ENCODE results near the gene NRXN3. TPM values are rescaled to one million over a fixed set of nuclear protein-coding genes. Genes with fewer than 3 reads are reported as not detected.

NRXN3 gene
- total RNA-seq, 2 donors from 2014 or later: 1.2 to 7.8 TPM

DNA sequence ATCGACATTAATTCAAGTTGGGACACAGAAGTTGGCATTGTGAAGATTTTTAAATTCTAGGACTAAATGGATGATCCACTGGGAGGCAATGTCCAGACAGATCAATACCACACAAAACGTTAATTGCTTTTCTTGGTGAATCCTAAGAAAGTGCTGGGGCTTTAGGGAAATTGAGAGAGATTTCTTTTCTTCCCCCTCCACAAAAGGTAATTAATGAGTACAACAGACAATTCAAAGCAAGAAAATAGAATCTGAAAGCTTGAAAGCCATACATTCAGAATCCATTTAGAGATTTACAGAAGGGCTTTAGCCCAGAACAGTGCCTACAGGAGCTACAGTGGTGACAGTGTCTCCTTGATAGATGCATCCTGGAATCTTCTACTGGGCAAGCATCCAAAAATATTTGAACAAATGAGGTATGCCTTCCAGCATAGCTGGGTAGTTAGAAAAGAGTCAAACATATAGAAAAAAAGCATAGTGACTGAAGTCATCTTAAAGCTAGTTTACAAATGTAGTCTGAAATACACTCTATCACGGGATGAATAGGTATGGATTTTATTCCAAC, 1323.0 kb downstream of the NRXN3 start:
- Histone ChIP-seq H3K27ac (no peak overlapping the region), H3K9me3 (no peaks in the 10 kb centered on the region), H3K27me3 (no peaks in the 10 kb centered on the region), H3K4me1 (no peaks in the 10 kb centered on the region), H3K36me3 (no peaks in the 10 kb centered on the region), H3K9ac (ENCODE audit: low read depth in 2 of 2, low read length in 2 of 2) (no peak overlapping the region), H3K4me3 (no peak overlapping the region)
- TF ChIP-seq, protein P1, sequence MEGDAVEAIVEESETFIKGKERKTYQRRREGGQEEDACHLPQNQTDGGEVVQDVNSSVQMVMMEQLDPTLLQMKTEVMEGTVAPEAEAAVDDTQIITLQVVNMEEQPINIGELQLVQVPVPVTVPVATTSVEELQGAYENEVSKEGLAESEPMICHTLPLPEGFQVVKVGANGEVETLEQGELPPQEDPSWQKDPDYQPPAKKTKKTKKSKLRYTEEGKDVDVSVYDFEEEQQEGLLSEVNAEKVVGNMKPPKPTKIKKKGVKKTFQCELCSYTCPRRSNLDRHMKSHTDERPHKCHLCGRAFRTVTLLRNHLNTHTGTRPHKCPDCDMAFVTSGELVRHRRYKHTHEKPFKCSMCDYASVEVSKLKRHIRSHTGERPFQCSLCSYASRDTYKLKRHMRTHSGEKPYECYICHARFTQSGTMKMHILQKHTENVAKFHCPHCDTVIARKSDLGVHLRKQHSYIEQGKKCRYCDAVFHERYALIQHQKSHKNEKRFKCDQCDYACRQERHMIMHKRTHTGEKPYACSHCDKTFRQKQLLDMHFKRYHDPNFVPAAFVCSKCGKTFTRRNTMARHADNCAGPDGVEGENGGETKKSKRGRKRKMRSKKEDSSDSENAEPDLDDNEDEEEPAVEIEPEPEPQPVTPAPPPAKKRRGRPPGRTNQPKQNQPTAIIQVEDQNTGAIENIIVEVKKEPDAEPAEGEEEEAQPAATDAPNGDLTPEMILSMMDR (IDR thresholded peaks at IDR 0.05): no peak
- intact Hi-C loops (cut with DNase I): no loop called here
- no peak for DNase-seq

DNA sequence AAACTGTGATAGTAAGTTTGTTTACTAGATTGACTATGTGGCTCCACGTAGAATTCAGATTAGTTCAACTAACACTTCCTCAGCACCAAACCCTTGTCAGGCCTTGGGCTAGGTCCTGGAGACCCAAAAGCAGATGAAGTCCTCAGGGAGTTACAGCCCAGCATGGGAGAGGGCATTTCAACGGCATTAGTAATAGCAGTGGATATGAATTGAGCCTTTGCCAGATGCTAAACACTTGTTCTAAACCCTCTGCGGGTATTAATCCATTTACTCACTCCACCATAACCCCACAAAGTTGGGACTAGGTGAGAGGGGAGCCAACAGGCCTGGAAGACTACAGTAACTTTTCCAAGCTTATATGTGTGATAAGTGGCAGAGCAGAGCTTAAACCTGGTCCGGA, 1326.5 kb downstream of the NRXN3 start:
- TF ChIP-seq, protein P1 (IDR thresholded peaks at IDR 0.05): no peak
- Histone ChIP-seq H3K9me3 (no peaks in the 10 kb centered on the region), H3K4me3 (no peak overlapping the region), H3K27me3 (no peaks in the 10 kb centered on the region), H3K4me1 (no peaks in the 10 kb centered on the region), H3K36me3 (no peaks in the 10 kb centered on the region), H3K9ac (ENCODE audit: low read depth in 2 of 2, low read length in 2 of 2) (no peak overlapping the region), H3K27ac (no peak overlapping the region)
- no peak for DNase-seq
- intact Hi-C loops (cut with DNase I): no loop called here

DNA sequence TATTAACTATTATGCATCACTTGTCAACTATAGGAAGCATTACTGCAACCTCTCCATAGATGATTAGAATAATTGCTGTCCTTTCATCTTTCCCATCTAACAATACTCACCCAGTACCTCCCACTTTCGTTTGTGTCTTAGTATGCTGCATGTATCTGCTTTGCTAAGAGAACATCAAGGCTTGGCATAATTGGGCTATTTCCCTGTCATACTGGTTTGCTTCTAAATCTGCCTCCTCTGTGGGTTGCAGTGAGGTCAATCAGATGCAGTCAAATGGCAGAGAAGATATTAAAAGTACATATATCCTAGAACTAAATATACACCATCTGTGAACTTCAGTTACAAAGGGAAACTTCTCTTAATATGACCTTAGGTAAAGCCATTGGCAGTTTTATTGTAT, 1330.3 kb downstream of the NRXN3 start:
- Histone ChIP-seq H3K9ac (ENCODE audit: low read depth in 2 of 2, low read length in 2 of 2) (no peak overlapping the region), H3K4me3 (no peak overlapping the region), H3K36me3 (no peaks in the 10 kb centered on the region), H3K4me1 (no peaks in the 10 kb centered on the region), H3K9me3 (no peaks in the 10 kb centered on the region), H3K27me3 (no peaks in the 10 kb centered on the region), H3K27ac (no peak overlapping the region)
- TF ChIP-seq, protein P1 (IDR thresholded peaks at IDR 0.05): no peak
- no peak for DNase-seq
- intact Hi-C loops (cut with DNase I): no loop called here

DNA sequence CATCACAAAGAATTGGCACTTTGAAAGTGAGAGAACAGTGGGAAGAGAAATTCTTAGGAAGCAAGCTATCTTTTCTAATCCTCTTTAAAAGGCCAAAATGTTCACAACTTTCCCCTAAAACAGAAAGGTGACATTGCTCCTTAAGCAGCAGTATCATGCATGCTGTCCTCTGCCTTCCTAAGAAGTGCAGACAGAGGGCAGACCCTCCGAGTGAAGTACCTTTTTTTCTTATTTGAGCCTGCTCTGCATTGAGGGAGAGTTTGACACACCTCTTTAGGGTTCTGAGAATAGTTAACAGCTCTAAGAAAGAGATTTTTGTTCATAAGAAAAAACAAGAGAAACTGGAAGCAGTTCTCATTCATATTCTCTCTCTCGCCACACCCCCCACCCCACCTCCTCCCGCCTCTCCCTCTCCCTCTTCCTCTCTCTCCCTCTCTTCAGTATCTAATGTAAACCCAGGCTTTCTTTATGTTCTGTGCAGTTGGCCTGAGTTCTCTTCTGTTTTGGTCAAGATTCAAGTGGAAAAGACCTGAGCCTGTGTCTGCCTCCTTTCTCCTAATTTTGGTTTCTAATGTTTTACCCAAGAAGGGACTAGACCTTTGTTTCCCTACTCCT, 1332.1 kb downstream of the NRXN3 start:
- no peaks in the 10 kb centered on the region for H3K27me3 ChIP-seq
- TF ChIP-seq, protein P1 (IDR thresholded peaks at IDR 0.05): no peak
- no peaks in the 10 kb centered on the region for H3K4me1 ChIP-seq
- H3K9me3 ChIP-seq: no peaks in the 10 kb centered on the region
- DNase-seq: no peak
- H3K36me3 ChIP-seq: no peaks in the 10 kb centered on the region
- H3K9ac ChIP-seq (ENCODE audit: low read depth in 2 of 2, low read length in 2 of 2): no peak overlapping the region
- no peak overlapping the region for H3K27ac ChIP-seq
- intact Hi-C loops (cut with DNase I): no loop called here
- no peak overlapping the region for H3K4me3 ChIP-seq

DNA sequence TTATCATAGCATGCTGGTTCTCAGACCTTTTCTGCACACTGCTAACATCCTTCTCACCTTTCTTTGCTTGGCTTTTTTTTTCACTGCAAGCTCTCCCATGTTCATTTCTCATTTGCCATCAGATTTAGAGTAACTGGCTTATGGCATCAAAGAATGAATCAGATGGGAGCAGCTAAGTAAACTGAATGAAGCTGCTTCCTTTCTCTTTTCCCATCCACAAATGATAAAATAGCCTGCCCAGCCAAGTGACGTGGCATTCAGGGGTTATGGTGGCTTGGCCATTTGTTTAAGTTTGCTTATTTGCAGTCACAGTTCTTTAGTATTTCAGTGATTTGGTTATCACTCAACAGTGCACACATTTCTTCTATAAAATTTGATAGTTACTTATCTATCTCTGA, 1332.6 kb downstream of the NRXN3 start:
- no peaks in the 10 kb centered on the region for H3K9me3 ChIP-seq
- DNase-seq: no peak
- H3K27me3 ChIP-seq: no peaks in the 10 kb centered on the region
- no peaks in the 10 kb centered on the region for H3K36me3 ChIP-seq
- no peak overlapping the region for H3K9ac ChIP-seq (ENCODE audit: low read depth in 2 of 2, low read length in 2 of 2)
- H3K4me1 ChIP-seq: no peaks in the 10 kb centered on the region
- intact Hi-C loops (cut with DNase I): no loop called here
- TF ChIP-seq, protein P1 (IDR thresholded peaks at IDR 0.05): no peak
- no peak overlapping the region for H3K4me3 ChIP-seq
- no peak overlapping the region for H3K27ac ChIP-seq

Data from colonic mucosa (tissue), 4 donors.